Keratinocyte (primary cell): ENCODE data around the gene NFAM1. TPM values are rescaled to one million over a fixed set of nuclear protein-coding genes. Genes with fewer than 3 reads are reported as not detected.
A peak's percentile ranks its signal among the peaks of the same experiment; 100 is the strongest.

Experiments
- DNase-seq: peaks from one replicate; pipeline ENCODE4 v3.0.0-alpha.2; 2011; ENCODE audit warnings: low read depth, missing footprints, low spot score
- FAIRE-seq: peaks from 2 replicates; lab custom pipeline; 2011; peaks lifted over from hg19 to GRCh38; lab: Jason Lieb, UNC
- H2AFZ ChIP-seq: 2 replicates; pipeline ENCODE4 v1.6.0; 2012; ENCODE audit warnings: low read length, control low read depth, inconsistent platforms; ENCODE audit not compliant: control insufficient read depth
- H3K27ac ChIP-seq: 2 replicates; pipeline ENCODE4 v1.5.1; 2011; ENCODE audit warnings: low read length; ENCODE audit not compliant: control insufficient read depth, insufficient read depth
- H3K27me3 ChIP-seq: 3 replicates; pipeline ENCODE4 v1.6.0; 2011; ENCODE audit warnings: low read length; ENCODE audit not compliant: control insufficient read depth, insufficient read depth; ENCODE audit errors: extremely low read depth
- H3K36me3 ChIP-seq, 2 experiments: 2 replicates in 1 of 2; 3 replicates in 1 of 2; pipeline ENCODE4 v1.5.1; 2011; ENCODE audit warnings: low read length in 2 of 2, mild to moderate bottlenecking in 1 of 2; ENCODE audit not compliant: control insufficient read depth in 2 of 2, insufficient read depth in 2 of 2; ENCODE audit errors: extremely low read depth in 1 of 2
- H3K4me1 ChIP-seq: 3 replicates; pipeline ENCODE4 v1.5.1; 2011; ENCODE audit warnings: low read length; ENCODE audit not compliant: control insufficient read depth, insufficient read depth; ENCODE audit errors: extremely low read depth
- H3K4me2 ChIP-seq: 3 replicates; pipeline ENCODE4 v1.6.0; 2011; ENCODE audit warnings: low read depth, low read length; ENCODE audit not compliant: control insufficient read depth, insufficient read depth; ENCODE audit errors: extremely low read depth
- H3K4me3 ChIP-seq, 3 experiments: fragments of 200-600 bp in 1 of 3; sonication (generic) in 1 of 3; 2 replicates in 2 of 3; 3 replicates in 1 of 3; pipeline ENCODE4 v1.5.1; 2011 to 2016; ENCODE audit warnings: low read length in 3 of 3, mild to moderate bottlenecking in 3 of 3, control low read depth in 2 of 3, inconsistent platforms in 1 of 3, low read depth in 1 of 3, mixed read lengths in 1 of 3, mixed run types in 1 of 3, moderate library complexity in 1 of 3; ENCODE audit not compliant: control insufficient read depth in 2 of 3, insufficient read depth in 2 of 3; ENCODE audit errors: extremely low read depth in 1 of 3
- H3K79me2 ChIP-seq: 2 replicates; pipeline ENCODE4 v1.6.0; 2012; ENCODE audit warnings: low read length; ENCODE audit not compliant: control insufficient read depth, insufficient read depth
- H3K9ac ChIP-seq: 3 replicates; pipeline ENCODE4 v1.6.0; 2011; ENCODE audit warnings: low read length; ENCODE audit not compliant: control insufficient read depth, insufficient read depth; ENCODE audit errors: extremely low read depth
- H3K9me1 ChIP-seq: 3 replicates; pipeline ENCODE4 v1.6.0; 2011; ENCODE audit warnings: low read length; ENCODE audit not compliant: control insufficient read depth, insufficient read depth; ENCODE audit errors: extremely low read depth
- H3K9me3 ChIP-seq: 2 replicates; pipeline ENCODE4 v1.5.1; 2012; ENCODE audit warnings: low read depth, low read length; ENCODE audit not compliant: control insufficient read depth
- H4K20me1 ChIP-seq: 3 replicates; pipeline ENCODE4 v1.6.0; 2011; ENCODE audit warnings: low read length; ENCODE audit not compliant: control insufficient read depth, insufficient read depth; ENCODE audit errors: extremely low read depth
- CTCF ChIP-seq, 3 experiments: IDR thresholded peaks in 1 of 3; conservative IDR thresholded peaks in 1 of 3; optimal IDR thresholded peaks in 1 of 3; 2 replicates in 2 of 3; 3 replicates in 1 of 3; pipeline versions ENCODE3 to v1.5.1; 2011; ENCODE audit warnings: low read length in 3 of 3, mild to moderate bottlenecking in 3 of 3, moderate library complexity in 2 of 3, control low read depth in 1 of 3, inconsistent platforms in 1 of 3; ENCODE audit not compliant: insufficient read depth in 2 of 3; ENCODE audit errors: extremely low read depth in 1 of 3
- EZH2 ChIP-seq: IDR thresholded peaks from one replicate; pipeline ENCODE4 v1.6.1; 2012; ENCODE audit warnings: inconsistent platforms, mild to moderate bottlenecking, low read length, moderate library complexity
- dilution Hi-C: fragments of 300-500 bp; cut with MboI; formaldehyde crosslinking; loops from one replicate; pipeline ENCODE4 v1.7.0; 2020; ENCODE audit warnings: low sequenced_read_pairs; ENCODE audit not compliant: extremely low pct_ligation_motif_present
- polyA plus RNA-seq, 5 experiments: library from polyadenylated mRNA; depleted of rRNA in 3 of 5; stranded (reverse) in 3 of 5; stranded (forward) in 1 of 5; unstranded in 1 of 5; fragments of >200 nt; gene quantifications; 1 replicate in 1 of 5; 2 replicates in 3 of 5; 3 replicates in 1 of 5; pipeline versions ENCODE4 v1.2.1 to v1.2.3, GENCODE V29; 2011 to 2012; ENCODE audit warnings: missing spikeins in 2 of 5, low read depth in 1 of 5, low replicate concordance in 1 of 5

NFAM1 gene
- polyA plus RNA-seq, 1 donor (not counting 4 experiments of a cell fraction or from before 2014, with no cell fraction given), result not detected

GRCh38 chr22:42425989-42426355 is 6.2 kb downstream of the NFAM1 start:
- FAIRE-seq (no peak), DNase-seq (no peak)
- H3K4me3 ChIP-seq, result peak overlapping the region in 1 of 3 experiments; percentile 10
- dilution Hi-C loops, result no loop called here
- no peaks in the 10 kb centered on the region for H3K36me3 ChIP-seq
- H3K9ac ChIP-seq, result no peak overlapping the region
- no peaks in the 10 kb centered on the region for H3K9me3 ChIP-seq
- peaks cover 12% of the 10 kb centered on the region for H3K4me1 ChIP-seq
- H2AFZ ChIP-seq, result no peak overlapping the region
- H3K9me1 ChIP-seq, result no peaks in the 10 kb centered on the region
- no peaks in the 10 kb centered on the region for H3K79me2 ChIP-seq
- no peak for TF ChIP-seq EZH2
- TF ChIP-seq CTCF (optimal IDR thresholded peaks at IDR 0.05 in 1 of 3, IDR thresholded peaks at IDR 0.05 in 1 of 3, conservative IDR thresholded peaks at IDR 0.05 in 1 of 3; ENCODE audit: extremely low read depth in 1 of 3, insufficient read depth in 2 of 3, low read length in 3 of 3), result no peak
- H3K4me2 ChIP-seq, result peak overlapping the region; percentile 83
- peaks cover 18% of the 10 kb centered on the region for H3K27me3 ChIP-seq
- no peak overlapping the region for H3K27ac ChIP-seq
- no peaks in the 10 kb centered on the region for H4K20me1 ChIP-seq

GRCh38 chr22:42425337-42425988 is 6.7 kb downstream of the NFAM1 start:
- TF ChIP-seq EZH2, result no peak
- no peak for TF ChIP-seq CTCF (optimal IDR thresholded peaks at IDR 0.05 in 1 of 3, IDR thresholded peaks at IDR 0.05 in 1 of 3, conservative IDR thresholded peaks at IDR 0.05 in 1 of 3; ENCODE audit: extremely low read depth in 1 of 3, insufficient read depth in 2 of 3, low read length in 3 of 3)
- Histone ChIP-seq H3K9me3 (no peaks in the 10 kb centered on the region), H3K27me3 (peaks cover 13% of the 10 kb centered on the region), H3K27ac (no peak overlapping the region), H3K9me1 (no peaks in the 10 kb centered on the region), H3K4me1 (peaks cover 12% of the 10 kb centered on the region), H4K20me1 (no peaks in the 10 kb centered on the region), H3K9ac (no peak overlapping the region), H3K4me3 (peak overlapping the region in 2 of 3 experiments; percentile 10 to 47), H3K4me2 (peak overlapping the region; percentile 83), H2AFZ (peak overlapping the region; percentile 90), H3K36me3 (no peaks in the 10 kb centered on the region), H3K79me2 (no peaks in the 10 kb centered on the region)
- DNase-seq (no peak), FAIRE-seq (peak; percentile 76)
- dilution Hi-C loops, result no loop called here
